Right kidney (tissue), 1 donor: Measurements from ENCODE around the gene HIRA.
"Not testable (repeated sequence)": the region's sequence is repeated elsewhere in the genome, so short reads cannot be mapped to it uniquely, and the experiment has no call there.

Source experiments
- DNase-seq: peaks from one replicate; pipeline ENCODE4 v3.0.0-alpha.2; 2016

Gene HIRA

DNA sequence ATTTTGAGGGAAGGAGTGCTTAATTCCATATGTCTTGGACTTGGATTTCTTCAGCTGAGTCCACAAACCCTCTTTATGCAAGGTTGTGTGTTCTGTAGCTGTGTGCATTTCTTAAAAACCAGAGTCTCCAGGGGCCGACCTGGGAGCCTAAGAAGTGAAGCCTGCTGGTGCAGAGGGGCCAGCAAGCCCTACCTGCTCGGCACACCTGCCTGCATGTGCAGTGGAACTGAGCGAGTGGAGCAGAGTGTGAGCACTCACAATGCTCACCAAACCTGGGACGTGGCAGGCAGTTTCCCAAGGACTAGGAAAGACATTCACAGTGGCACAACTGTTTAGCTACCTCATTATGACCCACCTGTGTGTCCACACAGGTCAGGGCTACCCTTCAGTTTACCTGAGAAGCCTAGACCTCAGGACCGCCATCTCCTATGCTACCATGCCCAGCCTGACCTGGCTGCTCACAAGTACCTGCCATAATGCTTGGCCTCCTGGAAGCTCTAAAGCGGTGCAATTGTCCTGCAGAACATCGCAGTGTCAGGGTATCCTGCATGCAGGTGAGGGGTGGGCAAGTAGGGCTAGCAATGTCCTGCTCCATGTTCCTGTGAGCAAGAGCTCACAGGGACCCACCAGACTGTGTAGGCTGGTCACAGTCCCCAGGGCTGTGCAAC, 12.1 kb upstream of the HIRA start:
- no peak for DNase-seq

DNA sequence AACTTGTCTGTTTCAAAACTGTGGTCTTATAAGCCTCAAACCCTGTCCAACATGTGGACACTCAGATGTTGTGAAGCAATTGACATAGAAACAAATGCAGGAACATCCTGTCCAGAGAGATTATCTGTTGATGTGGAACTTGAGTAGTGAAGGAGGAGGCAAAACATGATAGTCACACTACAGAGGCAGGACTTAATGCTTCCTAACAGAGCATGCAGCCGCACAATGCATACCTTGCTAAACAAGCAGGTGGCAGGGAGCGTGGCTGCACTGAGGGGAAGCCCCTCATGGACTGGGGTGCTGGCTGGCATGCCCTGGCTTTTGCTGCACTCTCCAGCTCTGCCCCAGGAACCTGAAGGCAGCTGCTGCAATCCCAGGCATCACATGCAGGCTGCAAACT, 10.6 kb upstream of the HIRA start:
- DNase-seq, result no peak

DNA sequence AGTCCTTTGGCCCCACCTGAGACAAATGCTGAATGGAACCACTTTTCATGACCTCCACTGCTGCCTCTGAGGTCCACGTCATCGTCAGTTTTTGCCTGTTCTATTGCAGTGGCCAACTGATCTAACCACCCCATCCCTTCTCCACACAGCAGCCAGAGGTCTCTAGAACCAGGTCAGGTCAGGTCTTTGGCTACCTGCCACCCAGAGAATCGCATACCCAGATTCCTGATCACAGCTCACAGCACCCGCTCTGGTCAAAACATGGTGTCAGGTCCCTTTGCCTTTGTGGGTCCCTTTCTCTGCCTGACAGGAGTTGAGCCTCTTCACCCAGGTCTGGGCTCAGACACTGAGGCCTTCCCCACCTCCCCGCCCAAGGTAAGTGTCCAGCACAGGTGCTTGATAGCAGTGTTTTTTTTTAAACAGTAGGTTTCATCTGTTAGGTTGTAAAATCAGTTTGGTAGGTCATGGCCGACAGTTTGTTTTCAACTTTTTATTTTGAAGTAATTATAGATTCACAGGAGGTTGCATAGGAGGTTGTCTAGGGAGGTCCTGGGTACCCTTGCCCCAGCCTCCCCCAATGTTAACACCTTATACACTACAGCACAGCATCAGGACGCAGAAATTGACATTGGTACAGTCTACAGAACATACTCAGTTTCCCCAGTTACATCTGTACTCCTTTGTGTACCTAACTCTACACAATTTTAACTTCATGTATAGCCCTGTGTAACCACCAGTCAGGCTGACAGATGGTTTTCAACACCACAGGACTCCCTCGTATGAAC, 9.1 kb upstream of the HIRA start:
- no peak for DNase-seq

DNA sequence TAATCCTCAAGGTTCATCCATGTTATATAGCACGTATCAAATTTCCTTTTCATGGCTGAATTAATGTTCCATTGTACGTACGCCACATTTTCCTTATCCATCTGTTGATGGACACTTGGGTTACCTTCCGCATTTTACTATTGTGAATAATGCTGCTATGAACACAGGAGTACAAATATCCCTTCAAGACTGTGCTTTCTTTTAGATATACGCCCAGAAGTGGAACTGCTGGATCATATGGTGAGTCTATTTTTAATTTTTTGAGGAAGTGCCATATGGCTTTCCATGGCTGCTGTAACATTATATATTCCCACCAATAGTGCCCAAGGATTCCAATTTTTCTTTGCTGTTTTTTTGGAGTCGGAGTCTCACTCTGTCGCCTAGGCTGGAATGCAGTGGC, 6.8 kb upstream of the HIRA start:
- no peak for DNase-seq

DNA sequence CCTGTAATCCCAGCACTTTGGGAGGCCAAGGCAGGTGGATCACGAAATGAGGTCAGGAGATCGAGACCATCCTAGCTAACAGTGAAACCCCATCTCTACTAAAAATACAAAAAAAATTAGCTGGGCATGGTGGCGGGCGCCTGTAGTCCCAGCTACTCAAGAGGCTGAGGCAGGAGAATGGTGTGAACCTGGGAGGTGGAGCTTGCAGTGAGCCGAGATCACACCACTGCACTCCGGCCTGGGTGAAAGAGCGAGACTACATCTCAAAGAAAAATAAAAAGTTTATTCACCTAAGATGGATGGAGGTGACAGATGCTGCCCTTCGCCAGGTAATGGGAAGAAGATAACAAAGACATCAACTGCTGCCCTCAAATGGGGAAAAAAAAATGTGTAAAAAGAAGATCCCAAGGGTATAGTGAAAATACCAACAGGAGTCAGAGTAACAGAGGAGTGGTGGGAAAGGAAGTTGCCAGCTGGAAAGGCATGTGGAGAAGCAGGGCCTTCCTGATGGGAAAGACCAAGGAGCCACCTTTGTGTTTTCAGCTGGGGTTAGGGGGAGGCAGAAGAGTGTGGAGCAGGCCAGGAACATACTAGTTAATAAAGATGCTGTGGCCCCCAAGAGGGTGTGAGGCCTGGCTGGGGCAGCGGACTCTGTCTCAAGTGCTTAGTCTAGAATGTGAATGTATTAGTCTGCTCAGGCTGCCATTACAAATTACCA, 5.1 kb upstream of the HIRA start:
- not testable (repeated sequence) for DNase-seq

DNA sequence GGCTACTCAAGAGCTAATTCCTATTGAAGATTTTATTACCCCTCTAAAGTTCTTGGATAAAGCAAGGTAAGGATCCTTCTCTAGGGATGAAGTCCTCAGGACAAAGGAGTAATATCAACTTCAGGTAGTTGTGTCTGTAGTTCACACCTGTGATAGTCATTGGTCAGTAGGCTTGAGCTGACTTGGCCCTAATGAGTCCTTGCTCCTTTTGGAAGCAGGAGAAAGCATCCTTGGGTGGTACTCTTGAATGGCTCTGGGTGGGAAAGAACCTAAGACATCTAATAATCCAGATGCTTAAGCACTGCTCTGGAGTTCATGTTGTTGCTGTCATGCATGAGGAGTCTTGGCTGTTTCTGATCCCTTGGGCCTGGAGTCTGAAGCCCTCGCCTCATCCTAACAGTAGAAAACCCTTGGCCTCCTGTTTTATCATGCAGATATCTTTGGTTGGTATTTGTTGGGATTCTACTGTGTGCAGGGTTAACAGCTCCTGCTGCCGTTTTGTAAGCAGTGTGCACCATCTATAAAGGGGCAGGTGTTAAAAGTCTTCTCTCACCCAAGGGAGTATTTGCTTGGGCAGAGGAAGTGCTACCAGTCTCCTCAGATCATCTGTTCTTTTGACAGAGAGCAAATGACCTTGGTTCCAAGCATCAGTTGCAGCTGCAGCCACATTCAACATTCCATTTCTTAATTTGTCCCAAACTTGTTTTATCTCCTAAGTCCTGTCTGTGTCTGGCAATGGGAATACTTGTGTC, 3.5 kb upstream of the HIRA start:
- no peak for DNase-seq

DNA sequence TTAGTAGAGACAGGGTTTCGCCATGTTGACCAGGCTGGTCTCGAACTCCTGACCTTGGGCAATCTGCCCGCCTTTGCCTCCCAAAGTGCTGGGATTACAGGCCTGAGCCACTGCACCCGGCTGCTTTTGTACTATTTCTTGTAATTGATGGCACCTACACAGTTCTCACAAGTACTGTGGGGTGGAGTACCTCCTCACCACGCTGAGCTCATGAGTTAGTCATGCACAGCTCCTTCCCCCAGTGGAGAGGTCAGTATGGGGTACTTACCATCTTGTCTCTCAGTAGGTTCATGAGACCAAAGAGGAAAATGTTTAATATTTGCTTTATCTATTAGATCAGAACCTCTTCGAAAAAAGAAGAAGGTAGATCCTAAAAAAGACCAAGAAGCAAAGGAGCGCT, 2.9 kb upstream of the HIRA start:
- no peak for DNase-seq

DNA sequence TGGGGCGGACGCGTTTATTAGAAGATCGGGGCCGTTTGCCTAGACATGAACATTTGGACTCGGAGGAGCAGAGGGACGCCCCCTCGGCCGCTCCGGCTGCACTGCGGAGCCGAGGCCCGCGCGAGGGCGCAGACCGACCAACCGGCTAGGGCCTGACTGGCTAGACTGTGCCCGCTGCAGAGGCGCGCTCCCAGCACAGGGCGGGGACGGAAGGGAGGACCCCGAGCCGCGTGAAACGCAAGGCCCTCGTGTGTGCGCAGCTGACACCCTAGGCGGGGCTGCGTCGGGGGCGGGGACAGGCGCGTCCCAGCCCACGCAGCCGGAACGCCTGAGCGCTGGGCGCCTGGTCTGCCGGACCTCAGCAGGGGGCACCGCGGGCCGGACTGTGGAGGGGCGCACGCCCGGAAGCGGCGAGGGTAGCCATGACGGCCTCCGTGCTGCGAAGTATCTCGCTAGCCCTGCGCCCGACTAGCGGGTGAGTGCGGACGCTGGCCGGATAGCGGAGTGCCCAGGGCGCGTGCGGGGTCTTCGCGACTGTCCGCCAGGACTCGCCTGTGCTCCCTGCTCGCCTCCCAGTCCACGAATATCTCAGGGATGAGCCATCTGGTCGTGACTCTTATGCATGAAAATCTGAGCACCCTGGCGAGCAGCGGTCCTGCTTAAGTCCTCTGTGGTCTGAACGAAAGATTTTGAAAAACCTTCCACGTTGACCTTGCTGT, 759 bp upstream of the HIRA start, which contains the start of gene MRPL40:
TSS of gene MRPL40 (plus strand) at position 413 of the 719 bp plus-strand sequence. CDS start at position 423, 10 bp downstream.
- DNase-seq, result peak; percentile 96

DNA sequence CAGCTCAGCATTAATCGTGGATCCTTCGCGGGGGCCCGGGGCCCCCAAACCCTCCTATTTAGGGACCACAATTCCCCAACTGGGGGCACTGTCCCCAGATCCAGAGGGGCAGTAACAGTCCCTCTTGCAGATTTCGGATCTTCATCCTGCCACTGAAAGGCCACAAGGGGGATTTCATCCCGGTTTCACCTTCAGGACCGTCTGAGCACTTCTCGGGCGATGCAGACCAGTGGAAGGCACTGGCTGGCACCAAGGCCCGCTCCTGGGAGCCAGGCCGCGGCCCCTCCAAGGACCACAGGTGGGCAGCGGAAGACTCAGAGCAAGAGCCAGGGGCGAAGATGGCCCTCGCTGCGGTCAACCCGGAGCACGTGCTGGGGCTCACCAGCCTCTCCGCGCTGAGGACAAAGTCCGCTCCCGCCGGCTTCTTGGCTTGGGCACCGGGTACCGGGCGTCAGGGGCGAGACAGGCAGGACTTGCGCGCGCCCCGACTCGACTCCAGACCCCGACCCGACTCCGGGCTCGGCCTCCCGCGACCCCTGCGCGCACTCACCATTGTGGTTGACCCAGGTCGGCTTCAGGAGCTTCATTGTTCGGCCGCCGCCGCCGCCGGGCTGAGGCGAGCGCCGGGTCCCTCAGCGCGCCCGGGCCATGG, 517 bp downstream of the HIRA start:
- DNase-seq, result peak; percentile 76

DNA sequence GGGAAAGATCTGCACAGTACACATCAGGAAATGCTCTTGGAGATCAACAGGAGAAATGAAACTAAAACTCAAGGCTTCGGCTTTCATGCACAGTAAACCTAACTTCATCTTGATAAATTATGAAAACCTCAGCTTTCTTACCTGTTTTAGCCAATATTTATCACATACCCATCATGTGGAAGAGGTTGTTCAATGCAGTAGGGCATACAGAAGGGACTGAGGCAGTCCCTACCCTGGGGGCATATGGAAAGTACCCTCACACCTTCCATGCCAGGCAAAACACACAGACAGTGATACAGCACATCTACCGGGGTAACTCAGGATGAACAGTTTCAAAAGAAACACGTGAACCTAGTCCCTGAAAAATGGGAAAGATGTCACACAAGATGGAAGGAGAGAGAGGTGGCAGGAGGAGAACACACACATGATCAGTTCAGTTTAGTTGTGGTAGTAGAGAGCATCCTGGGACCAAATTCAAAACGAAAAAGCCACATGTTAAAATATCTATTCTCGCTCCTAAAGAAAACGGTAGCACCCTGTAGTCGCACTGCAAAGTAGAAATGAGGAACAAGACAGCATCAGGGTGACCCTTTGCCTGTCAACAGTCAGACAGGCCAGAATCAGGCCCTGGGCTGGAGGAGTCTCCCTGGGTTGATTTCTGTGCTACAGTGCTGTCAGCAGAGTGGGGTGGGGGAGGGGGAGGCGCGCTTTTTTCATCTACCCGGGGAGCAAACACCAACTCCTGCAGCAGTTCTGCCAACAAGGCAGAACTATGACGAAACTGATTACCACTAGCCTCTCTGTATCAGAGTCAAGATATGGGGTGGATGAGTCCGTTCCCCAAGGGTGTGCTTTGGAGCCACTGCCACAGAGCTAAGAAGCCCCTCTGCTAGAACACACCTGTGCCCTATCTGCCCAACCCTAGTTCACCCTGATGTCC, 1.3 kb downstream of the HIRA start:
- DNase-seq, result peak; percentile 4

DNA sequence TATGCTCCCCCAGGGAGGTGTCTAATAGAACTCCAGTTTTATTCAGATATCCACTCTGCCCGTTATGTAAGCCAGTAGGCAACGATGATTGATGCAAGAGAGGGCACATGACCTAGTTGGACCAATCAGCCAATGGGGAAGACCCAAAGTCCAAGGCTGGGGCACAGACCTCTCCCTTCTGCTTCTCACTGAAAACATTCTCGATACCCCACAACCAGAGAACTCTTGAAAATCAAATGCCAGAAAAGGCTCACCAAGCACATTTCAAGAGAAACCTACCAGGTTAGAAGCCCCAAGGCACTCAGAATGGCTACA, 7.4 kb downstream of the HIRA start:
- no peak for DNase-seq

DNA sequence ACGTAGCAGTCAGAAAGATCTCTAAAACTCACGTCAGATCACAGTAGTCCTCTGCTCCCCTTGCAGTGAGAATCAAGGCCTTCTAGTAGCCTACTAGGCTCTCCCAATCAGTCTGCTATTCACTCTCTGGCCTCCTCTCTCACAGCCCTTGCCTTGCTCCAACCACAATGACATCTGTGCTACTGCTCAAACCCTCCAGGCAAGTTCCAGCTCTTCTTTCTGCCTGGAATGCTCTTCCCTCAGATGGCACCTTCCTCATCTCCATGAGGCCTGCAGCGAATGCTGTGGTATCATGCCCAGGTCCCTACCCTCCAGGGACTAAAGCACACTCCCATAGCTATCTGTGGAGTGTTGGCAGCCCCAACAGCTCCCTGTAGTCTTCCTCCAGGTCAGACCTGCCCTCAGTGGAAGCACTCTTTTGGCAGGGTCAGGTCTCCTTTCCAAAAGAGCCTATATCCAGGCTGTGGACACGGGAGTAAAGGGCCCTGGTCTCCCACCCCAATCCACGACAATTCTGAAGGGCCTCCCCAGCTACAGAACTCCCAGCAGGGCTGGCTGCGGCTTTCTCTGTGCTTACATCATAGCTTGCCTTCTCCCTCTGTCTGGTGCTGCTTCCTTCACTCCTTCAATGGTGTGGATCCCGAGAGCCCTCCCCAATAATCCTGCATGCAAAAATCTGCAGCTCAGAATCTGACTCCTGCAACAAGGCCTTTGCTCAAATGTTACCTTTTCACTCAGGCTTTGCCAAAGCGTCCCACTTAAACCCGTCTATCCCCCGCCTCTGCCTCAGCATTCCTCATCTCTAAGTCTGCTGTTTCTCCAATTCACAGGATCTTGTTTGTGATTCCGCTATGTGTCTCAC, 8.9 kb downstream of the HIRA start:
- DNase-seq, result no peak

DNA sequence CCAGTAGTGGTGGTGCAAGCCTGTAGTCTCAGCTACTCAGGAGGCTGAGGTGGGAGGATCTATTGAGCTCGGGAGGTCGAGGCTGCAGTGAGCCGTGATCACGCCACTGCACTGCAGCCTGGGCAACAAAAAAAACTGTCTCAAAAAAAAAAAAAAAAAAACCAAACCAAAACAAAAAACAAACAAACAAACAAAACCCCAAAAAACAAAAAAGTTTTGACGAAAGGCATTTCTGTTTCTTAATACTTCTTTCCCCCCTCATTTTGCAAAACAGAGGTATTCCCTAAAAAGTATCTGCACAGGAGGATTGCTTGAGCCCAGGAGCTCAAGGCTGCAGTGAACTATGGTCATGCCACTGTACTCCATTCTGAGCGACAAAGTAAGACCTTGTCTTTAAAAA, 11.2 kb downstream of the HIRA start:
- DNase-seq, result no peak

DNA sequence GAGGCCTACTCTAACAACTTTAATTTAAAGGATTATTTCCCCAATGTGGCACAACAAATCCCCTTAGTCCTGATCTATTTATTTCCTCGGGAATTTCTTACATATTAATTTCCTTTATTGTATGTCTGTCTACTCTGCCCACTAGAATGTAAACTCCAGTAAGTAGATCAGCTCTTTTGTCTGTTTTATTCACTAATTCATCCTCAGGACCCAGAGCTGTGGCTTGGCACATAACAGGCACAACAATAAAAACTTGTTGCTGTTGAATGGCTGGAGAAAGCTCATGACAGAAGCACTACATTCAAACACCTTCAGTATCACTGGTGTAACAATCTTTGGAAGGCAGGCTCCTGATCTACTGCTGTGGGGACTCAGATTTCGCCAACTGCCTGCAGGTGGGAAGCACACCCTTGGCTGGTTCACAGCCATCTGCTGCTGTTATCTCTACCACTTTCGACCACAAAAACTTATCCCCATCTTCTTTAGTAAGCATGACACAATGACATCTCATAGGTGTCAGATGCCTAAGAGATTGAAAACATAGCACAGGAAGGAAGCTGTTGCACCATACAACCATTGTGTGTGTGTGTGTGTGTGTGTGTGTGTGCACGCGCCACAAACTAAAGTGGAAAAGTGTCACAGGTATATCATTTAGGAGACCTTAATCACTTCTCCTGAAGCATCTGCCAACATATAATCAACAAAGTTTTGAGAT, 11.9 kb downstream of the HIRA start:
- no peak for DNase-seq

DNA sequence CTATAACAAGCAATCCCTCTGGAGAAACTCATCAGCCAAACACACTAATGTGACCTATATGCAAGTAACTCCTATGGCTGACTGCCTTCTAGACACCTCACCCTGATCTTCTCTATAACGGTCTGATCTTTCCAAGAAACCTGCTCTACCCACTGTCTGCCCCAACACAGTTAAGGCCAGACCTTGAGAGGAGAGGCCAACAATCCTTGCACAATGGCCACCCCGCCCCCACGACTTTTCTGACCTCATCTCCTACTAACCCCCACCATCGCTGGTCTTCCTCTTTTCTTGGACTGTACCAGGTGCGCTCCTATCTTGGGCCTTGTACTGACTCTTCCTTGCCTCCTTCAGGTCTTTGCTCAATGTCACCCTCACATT, 12.5 kb downstream of the HIRA start:
- DNase-seq, result no peak

DNA sequence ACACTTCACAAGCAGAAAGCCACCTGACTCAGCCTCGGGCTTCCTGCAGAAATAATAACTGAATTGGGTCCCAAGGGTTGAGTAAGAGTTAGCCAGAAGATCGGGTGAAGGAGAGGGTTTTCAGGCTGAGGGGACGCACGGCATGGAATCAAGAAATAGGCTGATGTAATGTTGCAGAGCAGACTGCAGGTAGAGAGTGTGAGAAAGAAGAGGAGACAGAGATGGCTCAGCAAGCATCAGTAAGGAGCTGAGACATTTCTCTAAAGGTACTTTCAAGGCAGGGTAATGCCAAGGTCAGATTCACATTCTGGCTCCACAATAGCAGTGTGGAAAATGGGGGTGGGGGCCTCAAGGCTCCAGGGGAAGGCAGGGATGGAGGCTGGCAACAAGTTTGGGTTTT, 18.6 kb downstream of the HIRA start:
- DNase-seq, result no peak

DNA sequence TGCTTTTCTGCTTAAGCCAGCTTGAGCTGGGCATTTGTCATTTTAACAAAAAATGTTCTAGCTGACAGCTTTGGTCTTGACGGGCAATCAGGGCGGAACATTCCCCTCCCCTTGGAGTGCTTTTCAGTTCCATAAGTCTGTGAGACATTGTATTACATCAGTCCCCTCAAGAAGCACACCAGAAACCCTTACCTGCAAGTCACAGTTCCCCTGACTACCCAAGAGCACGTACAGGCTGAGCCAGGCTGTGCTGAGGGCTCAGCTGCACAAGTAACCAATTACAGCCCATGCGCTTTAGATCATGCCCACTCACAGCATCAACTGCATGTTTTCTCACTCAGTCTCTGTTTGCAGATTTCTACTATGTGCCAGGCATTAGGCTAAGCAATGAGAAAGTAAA, 19.1 kb downstream of the HIRA start:
- DNase-seq, result no peak

DNA sequence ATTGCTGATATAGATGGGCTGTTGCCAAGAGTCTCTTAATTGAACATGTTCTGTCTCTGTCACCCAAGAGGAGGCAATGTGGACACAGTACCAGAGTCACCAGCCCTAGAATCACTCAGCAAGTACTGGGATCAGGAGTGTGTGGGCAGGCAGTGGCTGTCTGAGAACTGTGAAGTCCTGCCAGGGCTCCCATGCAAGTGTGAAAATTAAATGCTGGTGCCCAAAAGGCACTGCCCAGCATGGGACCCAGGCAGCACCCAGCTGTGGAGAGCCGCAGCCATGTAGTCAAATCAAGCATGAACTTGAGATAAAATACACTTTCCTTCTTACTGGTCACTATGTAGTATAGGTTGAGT, 19.9 kb downstream of the HIRA start:
- DNase-seq, result no peak
